ENCODE data around the gene OLFM1. TPM values are rescaled to one million over a fixed set of nuclear protein-coding genes. Genes with fewer than 3 reads are reported as not detected.
"Not testable (repeated sequence)": the region's sequence is repeated elsewhere in the genome, so short reads cannot be mapped to it uniquely, and the experiment has no call there.

OLFM1 gene
- total RNA-seq, 1 donor from 2014 or later: not detected

GRCh38 chr9:135150981-135151380, 63.5 kb downstream of the OLFM1 start:
- intact Hi-C loops (cut with micrococcal nuclease): no loop called here

GRCh38 chr9:135151757-135152613, 64.5 kb downstream of the OLFM1 start:
- intact Hi-C loops (cut with micrococcal nuclease): no loop called here

- intact Hi-C loops (cut with micrococcal nuclease): no loop called here
These were observed 65.3 kb downstream of the OLFM1 start for GRCh38 chr9:135152614-135153334.

- intact Hi-C loops (cut with micrococcal nuclease): no loop called here
These were observed 66.7 kb downstream of the OLFM1 start for GRCh38 chr9:135154050-135154615.

- intact Hi-C loops (cut with micrococcal nuclease): no loop called here
These were observed 67.9 kb downstream of the OLFM1 start for GRCh38 chr9:135155396-135155795.

GRCh38 chr9:135156525-135157510, 69.3 kb downstream of the OLFM1 start:
- intact Hi-C loops (cut with micrococcal nuclease): no loop called here

GRCh38 chr9:135157856-135158563, 70.5 kb downstream of the OLFM1 start:
- intact Hi-C loops (cut with micrococcal nuclease): no loop called here

- intact Hi-C loops (cut with micrococcal nuclease): no loop called here
These were observed 71.1 kb downstream of the OLFM1 start for GRCh38 chr9:135158564-135158937.

GRCh38 chr9:135159801-135160200, 72.3 kb downstream of the OLFM1 start:
- intact Hi-C loops (cut with micrococcal nuclease): no loop called here

GRCh38 chr9:135160862-135161261, 73.4 kb downstream of the OLFM1 start:
- intact Hi-C loops (cut with micrococcal nuclease): no loop called here

GRCh38 chr9:135162599-135162998, 75.1 kb downstream of the OLFM1 start:
- intact Hi-C loops (cut with micrococcal nuclease): not testable (repeated sequence)

- intact Hi-C loops (cut with micrococcal nuclease): no loop called here
These were observed 75.7 kb downstream of the OLFM1 start for GRCh38 chr9:135163023-135163780.

GRCh38 chr9:135164036-135164435, 76.6 kb downstream of the OLFM1 start:
- intact Hi-C loops (cut with micrococcal nuclease): no loop called here

GRCh38 chr9:135165003-135165711, 77.7 kb downstream of the OLFM1 start:
- intact Hi-C loops (cut with micrococcal nuclease): no loop called here

GRCh38 chr9:135165756-135166519, 78.5 kb downstream of the OLFM1 start:
- intact Hi-C loops (cut with micrococcal nuclease): no loop called here

GRCh38 chr9:135166565-135166964, 79.1 kb downstream of the OLFM1 start:
- intact Hi-C loops (cut with micrococcal nuclease): no loop called here

- intact Hi-C loops (cut with micrococcal nuclease): no loop called here
These were observed 79.9 kb downstream of the OLFM1 start for GRCh38 chr9:135167356-135167755.
